ENCODE data around the gene C6orf62.

C6orf62 gene

GRCh38 chr6:24709014-24709711, 9.8 kb downstream of the C6orf62 start:
- DNase-seq (ENCODE audit: insufficient read length, low spot score), result no peak
- TF ChIP-seq CTCF (IDR thresholded peaks at IDR 0.05; ENCODE audit: insufficient read depth, missing control alignments), result no peak
- FAIRE-seq, result no peak

- DNase-seq (ENCODE audit: insufficient read length, low spot score), result no peak
- FAIRE-seq, result no peak
- TF ChIP-seq CTCF (IDR thresholded peaks at IDR 0.05; ENCODE audit: insufficient read depth, missing control alignments), result no peak
These were observed 10.3 kb downstream of the C6orf62 start for GRCh38 chr6:24708612-24709011.

GRCh38 chr6:24704468-24704867, 14.5 kb downstream of the C6orf62 start:
- no peak for TF ChIP-seq CTCF (IDR thresholded peaks at IDR 0.05; ENCODE audit: insufficient read depth, missing control alignments)
- no peak for DNase-seq (ENCODE audit: insufficient read length, low spot score)
- FAIRE-seq, result no peak

- no peak for FAIRE-seq
- no peak for DNase-seq (ENCODE audit: insufficient read length, low spot score)
- TF ChIP-seq CTCF (IDR thresholded peaks at IDR 0.05; ENCODE audit: insufficient read depth, missing control alignments), result no peak
These were observed 16.2 kb downstream of the C6orf62 start for GRCh38 chr6:24702720-24703282.

- TF ChIP-seq CTCF (IDR thresholded peaks at IDR 0.05; ENCODE audit: insufficient read depth, missing control alignments), result no peak
- FAIRE-seq (no peak), DNase-seq (ENCODE audit: insufficient read length, low spot score) (no peak)
These were observed 19.2 kb downstream of the C6orf62 start for GRCh38 chr6:24699521-24700359.

GRCh38 chr6:24696097-24696496, 22.9 kb downstream of the C6orf62 start:
- no peak for TF ChIP-seq CTCF (IDR thresholded peaks at IDR 0.05; ENCODE audit: insufficient read depth, missing control alignments)
- no peak for FAIRE-seq
- no peak for DNase-seq (ENCODE audit: insufficient read length, low spot score)
